Measurements from ENCODE around the gene ZC3H13.
"Not testable (repeated sequence)": the region's sequence is repeated elsewhere in the genome, so short reads cannot be mapped to it uniquely, and the experiment has no call there.

The ZC3H13 gene

GRCh38 chr13:46006688-46007452, 45.7 kb downstream of the ZC3H13 start:
- DNase-seq (no peak), ATAC-seq (replicated peaks) (no peak)
- Mint-ChIP-seq H3K9me3 (no peaks in the 10 kb centered on the region), H3K4me1 (peaks cover 4 to 22% of the 10 kb centered on the region in 2 donors), H3K4me3 (no peak overlapping the region), H3K27me3 (no peaks in the 10 kb centered on the region), H3K36me3 (peaks cover 31 to 55% of the 10 kb centered on the region in 2 donors), H3K27ac (no peak overlapping the region)

- Mint-ChIP-seq H3K9me3 (no peaks in the 10 kb centered on the region), H3K27ac (no peak overlapping the region), H3K36me3 (peaks cover 44 to 73% of the 10 kb centered on the region in 2 donors), H3K27me3 (no peaks in the 10 kb centered on the region), H3K4me1 (peaks cover 4 to 24% of the 10 kb centered on the region in 2 donors), H3K4me3 (no peak overlapping the region)
- no peak for DNase-seq
- no peak for ATAC-seq (replicated peaks)
Measured at GRCh38 chr13:46004491-46004890, 48.1 kb downstream of the ZC3H13 start.

GRCh38 chr13:45996631-45997030, 55.9 kb downstream of the ZC3H13 start:
- DNase-seq (no peak), ATAC-seq (replicated peaks) (no peak)
- no peak overlapping the region for H3K4me3 Mint-ChIP-seq
- no peaks in the 10 kb centered on the region for H3K9me3 Mint-ChIP-seq
- H3K27ac Mint-ChIP-seq: no peak overlapping the region
- peaks cover 28 to 34% of the 10 kb centered on the region in 2 donors for H3K36me3 Mint-ChIP-seq
- no peaks in the 10 kb centered on the region for H3K4me1 Mint-ChIP-seq
- no peaks in the 10 kb centered on the region for H3K27me3 Mint-ChIP-seq

- H3K4me3 Mint-ChIP-seq: no peak overlapping the region
- H3K27me3 Mint-ChIP-seq: no peaks in the 10 kb centered on the region
- H3K4me1 Mint-ChIP-seq: no peaks in the 10 kb centered on the region
- no peaks in the 10 kb centered on the region for H3K9me3 Mint-ChIP-seq
- peaks cover 16 to 20% of the 10 kb centered on the region in 2 donors for H3K36me3 Mint-ChIP-seq
- ATAC-seq (replicated peaks) (no peak), DNase-seq (no peak)
- H3K27ac Mint-ChIP-seq: no peak overlapping the region
Measured at GRCh38 chr13:45995245-45995644, 57.3 kb downstream of the ZC3H13 start.

GRCh38 chr13:45994752-45995151, 57.8 kb downstream of the ZC3H13 start:
- H3K36me3 Mint-ChIP-seq: peaks cover 14 to 18% of the 10 kb centered on the region in 2 donors
- H3K4me1 Mint-ChIP-seq: no peaks in the 10 kb centered on the region
- ATAC-seq (replicated peaks) (no peak), DNase-seq (no peak)
- no peak overlapping the region for H3K4me3 Mint-ChIP-seq
- no peaks in the 10 kb centered on the region for H3K27me3 Mint-ChIP-seq
- no peak overlapping the region for H3K27ac Mint-ChIP-seq
- no peaks in the 10 kb centered on the region for H3K9me3 Mint-ChIP-seq

DNA sequence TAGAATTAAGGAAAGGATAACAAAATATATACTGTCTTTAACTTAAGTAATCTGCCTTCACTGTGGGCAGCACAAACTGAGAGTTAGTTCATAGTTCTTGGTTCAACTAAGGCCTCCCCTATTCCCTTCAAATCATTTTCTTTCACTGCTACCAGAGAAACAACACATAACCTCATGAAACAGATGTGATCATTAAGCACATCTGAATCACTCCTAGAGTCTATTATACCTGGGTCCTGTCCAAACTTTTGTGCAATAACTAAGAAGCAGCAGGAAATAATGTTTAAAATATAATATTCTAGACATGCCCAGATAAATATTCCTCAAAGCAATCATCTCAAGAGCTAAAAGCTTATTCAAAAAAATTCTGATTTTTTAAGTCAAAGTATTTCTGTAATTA, 62.9 kb downstream of the ZC3H13 start:
- no peak overlapping the region for H3K4me3 Mint-ChIP-seq
- peaks cover 34 to 41% of the 10 kb centered on the region in 2 donors for H3K36me3 Mint-ChIP-seq
- no peaks in the 10 kb centered on the region for H3K4me1 Mint-ChIP-seq
- H3K27me3 Mint-ChIP-seq: no peaks in the 10 kb centered on the region
- no peak overlapping the region for H3K27ac Mint-ChIP-seq
- DNase-seq: no peak
- no peak for ATAC-seq (replicated peaks)
- H3K9me3 Mint-ChIP-seq: no peaks in the 10 kb centered on the region

GRCh38 chr13:45981127-45981526, 71.4 kb downstream of the ZC3H13 start:
- not testable (repeated sequence) for H3K4me1 Mint-ChIP-seq; H3K27me3 Mint-ChIP-seq; ATAC-seq (replicated peaks); H3K4me3 Mint-ChIP-seq; DNase-seq; H3K9me3 Mint-ChIP-seq; H3K27ac Mint-ChIP-seq
- H3K36me3 Mint-ChIP-seq: peaks cover 42 to 63% of the 10 kb centered on the region in 2 donors

DNA sequence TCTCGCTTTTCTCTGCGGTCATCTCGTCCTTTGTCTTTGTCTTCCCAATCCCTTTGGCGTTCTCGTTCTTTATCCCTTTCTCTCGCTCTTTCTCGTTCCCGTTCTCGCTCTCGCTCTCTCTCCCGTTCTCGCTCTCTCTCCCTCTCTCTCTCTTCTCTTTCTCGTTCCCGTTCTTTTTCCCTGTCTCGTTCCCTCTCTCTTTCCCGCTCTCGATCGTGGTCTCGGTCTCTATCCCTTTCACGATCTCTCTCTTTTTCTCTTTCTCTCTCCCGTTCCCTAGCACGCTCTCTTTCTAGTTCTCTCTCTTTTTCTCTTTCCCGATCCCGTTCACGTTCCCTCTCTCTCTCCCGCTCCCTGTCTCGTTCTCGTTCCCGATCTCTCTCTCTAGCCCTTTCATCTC, 77.2 kb downstream of the ZC3H13 start:
- peaks cover 0 to 3% of the 10 kb centered on the region in 2 donors for H3K4me1 Mint-ChIP-seq
- DNase-seq (no peak), ATAC-seq (replicated peaks) (no peak)
- H3K27ac Mint-ChIP-seq: no peak overlapping the region
- H3K4me3 Mint-ChIP-seq: no peak overlapping the region
- H3K36me3 Mint-ChIP-seq: peaks cover 37 to 56% of the 10 kb centered on the region in 2 donors
- no peaks in the 10 kb centered on the region for H3K27me3 Mint-ChIP-seq
- H3K9me3 Mint-ChIP-seq: no peaks in the 10 kb centered on the region

- Mint-ChIP-seq H3K9me3 (no peaks in the 10 kb centered on the region), H3K27ac (no peak overlapping the region), H3K4me3 (no peak overlapping the region), H3K27me3 (no peaks in the 10 kb centered on the region), H3K36me3 (peaks cover 37 to 55% of the 10 kb centered on the region in 2 donors), H3K4me1 (peaks cover 0 to 3% of the 10 kb centered on the region in 2 donors)
- ATAC-seq (replicated peaks) (no peak), DNase-seq (no peak)
Measured at GRCh38 chr13:45974500-45974899, 78.0 kb downstream of the ZC3H13 start.

GRCh38 chr13:45967589-45967988, 85.0 kb downstream of the ZC3H13 start:
- H3K4me3 Mint-ChIP-seq: no peak overlapping the region
- H3K4me1 Mint-ChIP-seq: no peaks in the 10 kb centered on the region
- DNase-seq (no peak), ATAC-seq (replicated peaks) (no peak)
- no peak overlapping the region for H3K27ac Mint-ChIP-seq
- H3K36me3 Mint-ChIP-seq: peaks cover 37 to 57% of the 10 kb centered on the region in 2 donors
- H3K27me3 Mint-ChIP-seq: no peaks in the 10 kb centered on the region
- no peaks in the 10 kb centered on the region for H3K9me3 Mint-ChIP-seq

DNA sequence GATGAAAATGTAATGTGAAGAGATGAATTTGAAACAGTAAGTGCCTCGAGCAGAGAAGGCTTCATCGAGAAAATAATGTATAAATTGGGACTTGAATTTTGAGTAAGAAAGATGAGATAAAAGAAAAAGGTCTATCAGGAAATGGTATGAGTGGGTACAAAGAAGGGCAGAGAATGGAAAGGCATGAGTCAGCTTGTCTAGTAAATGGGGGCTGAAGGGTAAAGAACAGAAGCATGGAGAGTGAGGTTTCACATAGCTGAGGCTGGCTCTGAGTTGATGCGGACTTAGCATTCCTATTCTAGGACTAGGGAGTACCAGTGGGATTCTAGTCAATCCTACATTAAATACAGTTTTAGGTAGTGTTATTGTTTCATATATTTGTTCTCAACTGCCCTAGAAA, 85.8 kb downstream of the ZC3H13 start:
- Mint-ChIP-seq H3K36me3 (peaks cover 34 to 52% of the 10 kb centered on the region in 2 donors), H3K4me3 (no peak overlapping the region), H3K9me3 (no peaks in the 10 kb centered on the region), H3K27ac (no peak overlapping the region), H3K27me3 (no peaks in the 10 kb centered on the region), H3K4me1 (no peaks in the 10 kb centered on the region)
- ATAC-seq (replicated peaks): no peak
- no peak for DNase-seq

DNA sequence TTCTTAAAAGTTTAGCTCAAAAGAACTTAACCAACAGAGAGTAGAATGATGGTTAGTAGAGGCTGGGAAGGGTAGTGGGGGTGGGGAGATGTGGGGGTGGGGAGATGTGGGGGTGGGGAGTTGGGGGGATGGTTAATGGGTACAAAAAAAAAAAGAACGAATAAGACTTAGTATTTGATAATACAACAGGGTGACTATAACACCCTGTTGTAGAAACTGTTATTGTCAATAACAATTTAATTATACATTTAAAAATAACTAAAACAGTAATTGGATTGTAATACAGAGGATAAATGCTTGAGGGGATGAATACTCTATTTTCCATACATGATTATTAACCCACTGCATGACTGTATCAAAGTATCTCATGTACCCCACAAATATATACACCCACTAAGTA, 91.1 kb downstream of the ZC3H13 start:
- H3K27me3 Mint-ChIP-seq: no peaks in the 10 kb centered on the region
- no peak for ATAC-seq (replicated peaks)
- H3K4me3 Mint-ChIP-seq: no peak overlapping the region
- no peak for DNase-seq
- no peak overlapping the region for H3K27ac Mint-ChIP-seq
- H3K36me3 Mint-ChIP-seq: peaks cover 29 to 52% of the 10 kb centered on the region in 2 donors
- H3K9me3 Mint-ChIP-seq: no peaks in the 10 kb centered on the region
- no peaks in the 10 kb centered on the region for H3K4me1 Mint-ChIP-seq

GRCh38 chr13:45954836-45955800, 97.4 kb downstream of the ZC3H13 start:
- Mint-ChIP-seq H3K4me3 (no peak overlapping the region), H3K27me3 (no peaks in the 10 kb centered on the region), H3K27ac (no peak overlapping the region), H3K36me3 (peaks cover 22 to 42% of the 10 kb centered on the region in 2 donors), H3K9me3 (no peaks in the 10 kb centered on the region), H3K4me1 (peaks cover 2 to 13% of the 10 kb centered on the region in 2 donors)
- ATAC-seq (replicated peaks) (no peak), DNase-seq (no peak)

- H3K36me3 Mint-ChIP-seq: peaks cover 11 to 34% of the 10 kb centered on the region in 2 donors
- ATAC-seq (replicated peaks) (no peak), DNase-seq (no peak)
- H3K27ac Mint-ChIP-seq: no peak overlapping the region
- H3K4me3 Mint-ChIP-seq: no peak overlapping the region
- no peaks in the 10 kb centered on the region for H3K9me3 Mint-ChIP-seq
- no peaks in the 10 kb centered on the region for H3K27me3 Mint-ChIP-seq
- H3K4me1 Mint-ChIP-seq: peaks cover 2 to 13% of the 10 kb centered on the region in 2 donors
Measured at GRCh38 chr13:45953082-45953481, 99.5 kb downstream of the ZC3H13 start.
